GM20000 (cell line): Measurements from ENCODE around the gene TSPAN33.
A peak's percentile ranks its signal among the peaks of the same experiment; 100 is the strongest.
"Not testable (repeated sequence)": the region's sequence is repeated elsewhere in the genome, so short reads cannot be mapped to it uniquely, and the experiment has no call there.

ENCODE experiments used
- DNase-seq: peaks from one replicate; pipeline ENCODE4 v3.0.0; 2012; ENCODE audit warnings: low spot score
- CTCF ChIP-seq: IDR thresholded peaks from 2 replicates; pipeline ENCODE4 v1.5.1; 2012; ENCODE audit warnings: mild to moderate bottlenecking, control low read depth; ENCODE audit errors: extremely low read depth, missing control alignments

TSPAN33 gene

GRCh38 chr7:129110258-129110981 is 34.1 kb upstream of the TSPAN33 start:
- no peak for DNase-seq
- no peak for TF ChIP-seq CTCF

GRCh38 chr7:129110982-129111376 is 33.5 kb upstream of the TSPAN33 start:
- no peak for TF ChIP-seq CTCF
- DNase-seq, result no peak

GRCh38 chr7:129115676-129116075 is 28.8 kb upstream of the TSPAN33 start:
- TF ChIP-seq CTCF, result no peak
- no peak for DNase-seq

- TF ChIP-seq CTCF, result no peak
Measured at GRCh38 chr7:129118182-129118581, 26.3 kb upstream of the TSPAN33 start.

GRCh38 chr7:129118976-129119375 is 25.5 kb upstream of the TSPAN33 start:
- DNase-seq, result no peak
- no peak for TF ChIP-seq CTCF

More at GRCh38 chr7:129118182-129118581, 26.3 kb upstream of the TSPAN33 start:
- DNase-seq, result no peak

GRCh38 chr7:129121501-129122077 is 22.9 kb upstream of the TSPAN33 start:
- DNase-seq, result not testable (repeated sequence)

- peak; percentile 59 for DNase-seq
- TF ChIP-seq CTCF, result no peak
Measured at GRCh38 chr7:129122078-129122750, 22.3 kb upstream of the TSPAN33 start.
